GM18867 (cell line): ENCODE data around the gene SLC22A17.
"Not testable (repeated sequence)": the region's sequence is repeated elsewhere in the genome, so short reads cannot be mapped to it uniquely, and the experiment has no call there.

Experiments used
- ATAC-seq: cut with Tn5 transposase; IDR thresholded peaks from one replicate; pipeline ENCODE4 v1.9.1; 2021; ENCODE audit warnings: mild to moderate bottlenecking, moderate library complexity; ENCODE audit not compliant: unreplicated experiment

The SLC22A17 gene

DNA sequence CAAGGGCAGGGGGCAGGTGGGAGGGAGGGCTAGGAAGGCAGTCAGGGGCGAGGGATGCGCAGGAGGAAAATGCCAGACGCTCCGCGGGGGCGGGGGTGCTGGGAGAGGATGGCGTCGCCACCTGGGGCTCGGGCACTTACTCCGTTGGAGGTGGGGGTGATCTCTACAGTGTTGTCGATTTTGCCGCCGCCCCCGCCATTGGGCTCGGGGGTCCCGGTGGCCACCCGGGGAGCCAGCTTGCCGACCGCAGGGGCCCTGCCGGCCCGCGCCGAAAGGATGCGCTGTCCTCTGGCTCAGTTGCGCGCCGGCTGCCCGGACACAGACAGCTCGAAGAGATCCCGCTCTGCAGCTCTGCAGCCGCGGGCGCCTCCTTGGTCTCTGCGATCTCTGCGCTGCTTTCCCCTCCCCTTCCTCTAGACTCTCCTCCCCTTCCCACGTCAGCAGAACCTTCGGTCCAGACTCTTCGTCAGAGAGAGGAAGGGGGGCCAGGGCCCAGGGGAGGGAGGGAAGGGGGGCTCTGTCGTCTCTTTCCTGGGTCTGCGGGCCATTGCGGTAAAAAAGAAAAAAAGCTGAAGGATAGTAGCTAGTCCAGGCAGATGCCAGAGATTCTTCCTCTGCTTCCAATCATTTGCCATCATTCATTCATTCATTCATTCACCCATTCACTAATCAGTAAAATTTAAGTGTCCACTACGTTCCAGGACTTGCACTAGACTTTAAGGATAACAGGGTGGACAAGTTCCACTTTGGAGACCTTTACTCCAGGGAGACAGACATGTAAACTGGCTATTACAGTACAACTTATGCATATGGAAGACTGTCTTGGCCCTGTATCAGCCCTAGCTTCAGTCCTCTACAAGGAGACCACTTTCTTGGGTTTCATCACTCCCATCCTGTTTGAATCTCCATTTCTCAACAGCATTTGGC, at the start of gene SLC22A17:
SLC22A17 (minus strand) TSS at position 382 of the 927 bp plus-strand sequence.
- no peak for ATAC-seq

DNA sequence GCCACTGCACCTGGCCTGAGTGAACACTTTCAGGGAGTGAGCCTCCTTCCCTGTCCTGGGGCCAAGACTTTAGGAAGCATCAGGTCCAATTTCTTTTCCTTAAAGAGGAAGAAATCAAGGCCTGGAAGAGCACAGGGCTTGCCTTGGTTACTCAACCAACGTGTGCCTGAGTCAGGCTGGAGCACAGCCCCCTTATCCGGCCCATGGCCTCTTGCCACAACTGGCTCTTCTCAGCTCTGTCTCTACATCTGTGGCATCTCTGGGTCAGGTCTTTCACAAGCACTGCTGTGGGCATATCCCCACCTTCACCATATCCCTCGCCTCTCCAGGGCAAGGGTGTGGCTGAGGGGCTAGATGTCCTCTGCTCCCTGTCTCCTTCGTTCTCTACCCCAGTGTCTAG, 48.6 kb upstream of the SLC22A17 start:
- no peak for ATAC-seq

DNA sequence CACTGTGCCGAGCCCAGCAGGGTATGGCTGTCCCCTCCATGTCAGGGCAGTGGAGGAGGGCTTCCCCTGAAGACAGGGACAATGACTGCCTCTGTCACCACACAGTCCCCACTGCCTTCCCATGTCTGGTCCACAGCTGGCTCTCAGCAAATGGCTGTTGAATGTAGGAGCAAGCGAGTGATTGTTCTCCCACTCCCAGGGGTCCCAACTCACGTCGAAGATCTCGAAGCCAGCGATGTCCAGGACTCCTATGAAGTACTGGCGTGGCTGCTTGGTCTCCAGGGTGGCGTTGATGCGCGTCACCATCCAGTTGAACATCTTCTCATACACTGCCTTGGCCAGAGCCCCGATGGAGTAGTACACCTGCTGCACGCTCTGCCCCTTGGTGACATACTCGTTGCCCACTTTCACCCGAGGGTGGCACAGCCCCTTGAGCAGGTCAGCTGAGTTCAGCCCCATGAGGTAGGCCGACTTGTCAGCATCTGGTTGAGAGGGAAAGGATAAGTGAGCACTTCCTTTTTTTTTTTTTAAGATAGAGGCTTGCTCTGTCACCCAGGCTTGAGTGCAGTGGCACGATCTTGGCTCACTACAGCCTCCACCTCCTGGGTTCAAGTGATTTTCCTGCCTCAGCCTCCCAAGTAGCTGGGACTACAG, 47.9 kb upstream of the SLC22A17 start:
- ATAC-seq, result not testable (repeated sequence)

DNA sequence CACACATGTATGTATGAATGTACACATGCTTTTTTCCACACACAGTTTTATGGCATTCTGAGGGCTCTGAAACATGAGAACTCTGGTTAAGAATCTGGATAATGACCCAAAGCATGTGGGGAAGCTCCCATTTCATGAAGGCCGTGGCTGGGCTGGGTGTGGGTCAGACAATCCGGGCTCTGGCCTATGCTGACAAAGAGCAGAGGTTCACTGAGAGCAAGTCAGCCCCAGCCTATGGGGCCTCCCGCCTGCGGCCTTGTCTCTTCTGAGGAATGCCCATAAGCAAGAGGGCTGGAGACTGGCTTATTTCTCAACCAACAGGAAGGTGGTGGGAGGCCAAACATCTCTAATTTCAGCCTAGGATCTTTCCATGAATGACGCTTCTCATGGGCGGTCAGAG, 46.9 kb upstream of the SLC22A17 start:
- ATAC-seq, result no peak

DNA sequence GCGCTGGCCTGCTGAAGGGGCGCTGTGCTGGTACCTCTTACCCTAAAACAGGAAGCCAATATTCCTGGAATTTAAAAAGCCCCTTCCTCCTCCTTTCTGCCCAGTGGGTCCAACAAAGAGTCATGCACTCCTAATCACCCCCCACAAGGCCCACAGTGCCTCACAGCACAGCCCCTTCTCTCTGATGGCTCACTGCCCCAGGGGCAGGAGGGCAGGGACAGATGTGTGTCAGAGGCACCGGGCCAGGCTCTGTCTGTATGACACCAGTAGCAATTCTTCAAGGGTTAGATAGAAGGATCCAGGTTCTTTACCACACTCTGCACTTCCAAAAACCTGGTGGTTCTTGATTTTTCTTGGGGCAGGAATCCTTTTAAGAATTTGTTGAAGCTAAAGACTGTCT, 46.4 kb upstream of the SLC22A17 start:
- ATAC-seq, result no peak

DNA sequence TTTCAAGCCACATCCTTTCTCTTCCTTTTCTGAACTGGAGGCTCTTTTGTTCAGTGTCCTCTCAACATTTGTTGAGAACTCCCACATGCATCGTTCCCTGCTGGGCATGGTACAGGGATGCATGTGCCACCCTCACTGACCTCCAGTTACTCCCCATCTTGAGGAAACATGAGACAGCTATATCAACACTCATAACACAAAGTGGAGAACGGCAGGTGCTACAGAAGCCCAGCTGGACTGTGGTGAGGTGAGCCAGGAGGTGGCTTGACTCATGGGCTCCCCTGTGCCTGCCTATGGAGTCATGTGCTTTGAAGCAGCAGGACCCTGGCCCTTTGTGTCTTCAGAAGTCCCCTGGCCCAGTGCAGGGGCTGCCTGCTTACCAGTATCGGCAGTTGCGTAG, 45.7 kb upstream of the SLC22A17 start:
- no peak for ATAC-seq

DNA sequence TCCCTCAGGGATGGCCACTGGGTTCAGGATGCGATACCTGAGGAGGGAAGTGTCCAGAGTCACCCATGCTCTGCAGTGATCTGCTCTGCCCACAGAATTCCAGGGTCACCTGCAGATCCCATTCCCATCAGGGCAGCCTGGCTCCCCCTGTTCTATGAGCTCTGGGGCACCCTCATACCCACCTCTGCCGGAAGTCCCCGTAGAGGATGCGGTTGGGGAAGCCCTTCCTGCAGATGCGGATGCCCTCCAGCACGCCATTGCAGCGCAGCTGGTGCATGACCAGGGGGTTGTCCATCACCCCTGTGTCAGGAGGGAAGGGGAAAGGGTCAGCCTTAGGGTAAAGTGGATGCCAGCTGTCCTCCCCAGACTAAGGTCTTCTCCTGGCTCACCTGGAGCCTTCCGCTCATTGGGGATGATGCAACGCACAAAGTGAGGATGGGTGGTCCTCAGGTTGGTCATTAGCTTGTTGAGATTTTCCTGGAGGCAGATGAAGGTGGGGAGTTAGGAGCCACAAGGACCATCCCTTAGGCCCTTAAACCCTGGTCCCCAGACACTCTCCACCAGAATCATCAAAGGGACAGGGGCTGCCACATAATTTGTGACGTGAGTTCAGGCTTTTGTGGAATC, 44.2 kb upstream of the SLC22A17 start:
- ATAC-seq, result no peak

DNA sequence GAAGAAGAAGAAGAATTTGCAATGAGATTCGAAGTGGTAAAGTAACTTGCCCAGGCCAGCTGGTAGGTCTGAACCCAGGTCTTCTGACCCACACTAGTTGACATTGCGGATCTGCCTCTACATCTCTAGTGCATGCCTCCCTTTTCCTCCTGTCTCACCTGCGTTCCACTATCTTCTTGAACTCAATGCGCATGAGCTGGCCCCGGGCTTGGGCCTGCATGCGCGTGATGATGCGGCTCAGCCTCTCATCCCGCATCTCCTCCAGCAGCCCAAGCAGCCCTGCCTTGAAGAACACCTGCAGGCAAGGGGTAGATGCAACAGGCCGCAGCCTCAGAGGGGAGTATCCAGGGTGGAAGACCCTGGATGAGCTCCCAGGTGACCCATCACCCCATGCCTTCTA, 43.4 kb upstream of the SLC22A17 start:
- ATAC-seq, result no peak

DNA sequence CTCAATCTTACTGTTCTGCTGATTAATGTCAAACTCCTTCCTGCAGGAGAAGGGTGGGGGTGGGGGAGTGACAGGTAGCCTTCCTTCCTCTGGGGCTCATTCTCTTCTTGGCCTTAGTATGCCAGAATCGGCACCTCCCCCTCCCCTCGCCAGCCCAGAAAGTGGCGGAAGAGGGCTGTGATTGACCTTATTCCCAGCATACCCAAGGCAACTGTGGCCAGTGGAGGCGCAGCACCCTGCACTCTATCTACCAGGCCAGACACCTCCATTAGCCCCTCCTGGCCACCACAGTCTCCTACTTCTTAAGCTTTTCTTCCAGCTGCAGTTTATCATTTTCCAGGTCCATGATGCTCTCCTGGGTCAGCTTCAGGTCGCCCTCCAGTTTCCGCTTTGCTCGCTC, 39.9 kb upstream of the SLC22A17 start:
- ATAC-seq, result no peak

DNA sequence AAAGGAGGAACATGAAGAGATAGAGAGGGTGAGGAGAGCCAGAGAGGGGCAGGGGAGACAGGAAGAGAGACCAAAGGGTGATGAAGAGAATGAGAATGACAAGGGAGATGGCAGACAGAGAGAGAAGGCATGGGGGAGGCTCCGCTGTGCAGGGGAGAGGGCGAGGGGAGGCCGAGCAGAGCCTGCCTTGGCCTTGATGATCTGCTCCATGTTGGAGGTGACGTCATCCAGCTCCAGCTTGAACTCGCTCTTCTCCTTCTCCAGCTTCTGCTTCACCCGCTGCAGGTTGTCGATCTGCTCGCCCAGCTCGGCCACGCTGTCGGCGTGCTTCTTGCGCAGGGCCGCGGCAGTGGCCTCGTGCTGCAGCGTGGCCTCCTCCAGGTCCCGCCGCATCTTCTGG, 37.2 kb upstream of the SLC22A17 start:
- not testable (repeated sequence) for ATAC-seq

DNA sequence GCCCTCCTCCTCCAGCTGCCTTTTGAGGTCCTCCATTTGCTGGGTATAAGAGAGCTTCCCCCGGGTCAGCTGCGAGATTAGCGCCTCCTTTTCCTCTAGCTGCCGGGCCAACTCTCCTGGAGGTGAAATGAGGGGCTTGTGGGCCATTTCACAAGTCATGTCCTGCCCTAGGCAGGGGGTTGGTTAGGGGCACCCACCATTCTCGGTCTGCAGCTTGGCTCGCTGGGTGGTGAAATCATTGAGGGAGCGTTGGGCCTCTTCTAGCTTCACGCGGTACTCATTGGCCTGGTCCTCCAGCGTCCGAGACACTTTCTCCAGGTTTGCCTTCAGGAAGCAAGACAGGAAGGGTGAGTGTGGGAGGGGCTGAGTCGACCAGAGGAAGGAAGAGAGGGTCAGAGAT, 36.7 kb upstream of the SLC22A17 start:
- ATAC-seq, result no peak

DNA sequence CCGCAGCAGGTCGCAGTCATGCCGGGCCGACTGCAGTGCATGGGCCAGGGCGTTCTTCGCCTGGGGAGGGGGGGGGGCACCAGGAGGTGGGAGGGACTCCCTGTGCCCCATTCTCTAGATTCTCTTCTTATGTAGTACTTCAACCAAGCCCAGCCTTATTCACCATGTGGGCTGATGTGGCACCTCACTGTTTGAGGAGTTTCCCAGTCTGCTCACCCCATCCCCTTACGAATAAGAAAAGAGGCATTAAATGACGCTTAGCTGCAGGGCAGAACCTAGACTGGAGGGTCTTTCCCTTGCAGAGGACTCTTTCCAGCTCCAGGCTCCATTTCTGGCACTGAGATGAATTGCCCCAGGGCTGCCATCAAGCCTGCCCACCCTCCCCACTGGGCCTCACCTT, 36.3 kb upstream of the SLC22A17 start:
- no peak for ATAC-seq

DNA sequence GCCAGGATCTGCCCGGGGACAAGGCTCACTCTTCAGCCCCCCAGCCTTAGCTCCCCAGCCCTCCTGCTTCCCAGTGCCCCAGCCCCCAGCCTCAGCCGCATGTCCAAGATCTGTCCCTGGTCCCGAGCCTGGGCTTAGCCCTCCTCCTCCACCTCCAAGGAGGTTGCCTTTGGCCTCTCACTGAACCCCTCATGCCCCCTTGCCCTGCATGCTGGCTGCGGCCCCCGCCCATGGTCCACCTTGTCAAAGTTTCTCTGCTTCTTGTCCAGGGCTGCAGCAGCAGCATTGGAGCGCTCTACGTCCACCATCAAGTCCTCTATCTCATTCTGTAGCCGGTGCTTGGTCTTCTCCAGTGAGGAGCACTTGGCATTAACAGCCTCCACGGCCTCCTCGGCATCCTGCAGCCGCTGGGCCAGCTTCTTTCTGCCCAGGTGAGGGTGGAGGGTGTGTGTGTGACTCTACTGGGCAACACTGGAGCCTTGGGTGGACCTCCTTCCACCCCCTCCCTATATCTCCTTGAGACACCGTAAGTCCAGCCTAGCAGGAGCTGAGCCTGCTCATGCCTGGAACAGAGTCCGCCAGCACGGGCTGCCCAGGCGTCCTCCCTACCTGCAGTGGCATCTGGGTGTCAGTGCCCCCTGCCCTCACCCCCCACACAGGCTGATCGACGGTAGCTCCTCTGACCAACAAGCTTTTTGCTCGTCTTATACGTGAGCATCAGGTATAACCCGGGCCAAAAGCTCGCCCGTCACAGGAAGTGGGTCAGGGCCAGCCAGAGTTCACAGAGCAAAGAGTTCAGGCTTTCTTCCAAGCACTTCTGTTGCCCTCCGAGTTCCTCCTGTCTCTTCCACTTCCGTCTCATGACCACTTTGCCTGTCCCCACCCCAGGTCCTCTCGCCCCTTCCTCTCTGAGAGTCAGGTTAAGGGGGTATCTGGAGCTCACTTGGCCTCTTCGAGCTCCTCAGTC, 35.5 kb upstream of the SLC22A17 start:
- ATAC-seq, result no peak

DNA sequence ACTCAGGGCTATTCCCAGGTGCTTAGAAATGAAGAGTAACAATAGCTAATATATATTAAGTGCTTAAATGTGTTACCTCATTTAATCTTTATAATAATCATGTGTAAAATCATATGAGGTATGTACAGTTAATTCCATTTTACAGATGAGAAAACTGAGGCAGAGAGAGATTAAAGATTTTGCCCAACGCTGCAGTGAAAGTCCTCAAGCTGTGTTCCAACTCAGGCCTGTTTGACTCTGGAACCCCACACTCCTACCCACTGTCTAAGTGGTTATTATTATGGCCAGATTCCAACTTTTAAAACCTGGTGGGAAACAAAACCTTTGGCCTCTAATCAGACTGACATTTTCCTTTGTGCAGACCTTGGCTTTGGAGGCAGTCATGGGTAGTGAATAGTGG, 34.3 kb upstream of the SLC22A17 start:
- ATAC-seq, result no peak

DNA sequence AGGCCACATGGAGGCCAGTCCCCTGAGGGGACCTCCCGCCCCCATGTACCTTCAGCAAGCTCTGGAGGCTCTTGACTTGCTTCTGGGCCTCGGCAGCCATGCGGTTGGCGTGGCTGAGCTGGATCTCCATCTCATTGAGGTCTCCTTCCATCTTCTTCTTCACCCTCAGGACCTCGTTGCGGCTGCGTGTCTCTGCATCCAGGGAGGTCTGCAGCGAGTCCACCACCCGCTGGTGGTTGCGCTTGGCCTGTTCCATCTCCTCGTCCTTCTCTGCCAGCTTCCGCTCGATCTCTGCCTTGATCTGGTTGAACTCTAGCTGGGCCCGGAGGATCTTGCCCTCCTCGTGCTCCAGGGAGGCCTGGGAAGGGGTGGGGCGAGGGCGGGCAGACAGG, 33.6 kb upstream of the SLC22A17 start:
- not testable (repeated sequence) for ATAC-seq

DNA sequence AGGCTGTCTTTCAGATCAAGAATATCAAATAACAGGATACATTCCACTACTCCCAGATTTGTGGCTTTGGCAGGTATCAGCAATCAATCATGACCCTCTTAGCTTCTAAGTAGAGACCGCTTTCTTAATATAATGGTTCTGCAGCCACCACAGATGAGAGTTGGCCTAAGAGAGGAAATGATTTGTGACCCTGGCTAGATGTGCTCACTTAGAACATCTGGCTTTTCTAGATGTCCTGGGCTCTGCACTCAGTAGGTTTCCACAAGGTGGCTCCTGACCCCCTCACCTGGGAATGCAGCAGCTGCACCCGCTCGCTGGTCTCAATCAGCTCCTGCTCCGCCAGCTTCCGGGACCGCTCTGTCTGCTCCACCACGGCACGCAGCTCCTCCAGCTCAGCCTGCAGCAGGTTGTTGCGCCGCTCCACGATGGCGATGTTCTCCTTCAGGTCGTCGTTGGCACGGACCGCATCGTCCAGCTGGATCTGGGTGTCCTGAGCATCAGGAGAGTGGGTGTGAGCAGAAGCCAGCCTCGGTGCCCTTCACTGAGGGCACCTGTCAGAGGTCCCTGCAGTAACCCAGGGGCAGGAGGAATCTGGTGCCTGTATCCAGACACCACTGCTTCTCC, 33.1 kb upstream of the SLC22A17 start:
- no peak for ATAC-seq

DNA sequence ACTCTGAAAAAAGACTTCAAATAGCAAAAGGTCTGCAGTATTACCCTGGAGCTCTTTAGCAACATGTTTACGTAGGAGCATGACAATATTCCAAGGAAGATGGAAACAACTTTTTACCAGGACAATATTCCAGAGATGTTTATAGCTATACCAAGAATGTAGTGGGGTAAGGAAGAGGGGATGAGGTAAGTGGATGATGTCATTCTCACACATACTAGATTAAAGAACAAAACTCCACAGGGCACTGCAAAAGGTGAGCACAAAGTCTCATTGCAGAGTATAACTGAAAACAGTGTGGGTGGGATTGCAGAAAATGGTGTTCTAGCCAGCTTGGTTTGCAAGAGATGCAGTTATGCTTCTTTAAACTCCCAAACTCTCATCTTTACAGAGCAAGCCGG, 32.6 kb upstream of the SLC22A17 start:
- ATAC-seq, result no peak

DNA sequence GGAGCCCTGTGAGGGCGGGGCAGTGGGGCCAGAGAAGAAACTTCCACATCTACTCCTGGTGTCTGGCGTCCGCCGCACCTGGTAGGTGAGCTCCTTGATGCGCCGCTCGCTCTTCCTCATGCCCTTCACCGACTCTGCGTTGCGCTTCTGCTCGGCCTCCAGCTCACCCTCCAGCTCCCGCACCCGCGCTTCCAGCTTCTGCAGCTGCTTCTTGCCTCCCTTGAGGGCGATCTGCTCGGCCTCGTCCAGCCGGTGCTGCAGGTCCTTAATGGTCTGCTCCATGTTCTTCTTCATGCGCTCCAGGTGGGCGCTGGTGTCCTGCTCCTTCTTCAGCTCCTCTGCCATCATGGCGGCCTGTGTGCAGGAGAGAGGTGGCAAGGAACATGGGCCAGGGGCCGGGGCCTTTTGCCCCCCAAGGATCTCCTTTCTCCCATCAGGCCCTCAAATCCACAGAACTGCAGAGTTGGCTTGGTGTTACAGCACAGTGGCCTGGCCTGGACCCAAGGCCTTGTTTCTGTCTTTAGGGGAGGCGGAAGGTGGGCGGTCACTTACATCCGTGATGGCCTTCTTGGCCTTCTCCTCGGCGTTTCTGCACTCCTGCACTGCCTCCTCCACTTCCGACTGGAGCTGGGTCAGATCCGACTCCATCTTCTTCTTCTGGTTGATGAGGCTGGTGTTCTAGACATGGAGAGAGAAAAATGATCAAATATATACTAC, 31.8 kb upstream of the SLC22A17 start:
- ATAC-seq, result no peak

DNA sequence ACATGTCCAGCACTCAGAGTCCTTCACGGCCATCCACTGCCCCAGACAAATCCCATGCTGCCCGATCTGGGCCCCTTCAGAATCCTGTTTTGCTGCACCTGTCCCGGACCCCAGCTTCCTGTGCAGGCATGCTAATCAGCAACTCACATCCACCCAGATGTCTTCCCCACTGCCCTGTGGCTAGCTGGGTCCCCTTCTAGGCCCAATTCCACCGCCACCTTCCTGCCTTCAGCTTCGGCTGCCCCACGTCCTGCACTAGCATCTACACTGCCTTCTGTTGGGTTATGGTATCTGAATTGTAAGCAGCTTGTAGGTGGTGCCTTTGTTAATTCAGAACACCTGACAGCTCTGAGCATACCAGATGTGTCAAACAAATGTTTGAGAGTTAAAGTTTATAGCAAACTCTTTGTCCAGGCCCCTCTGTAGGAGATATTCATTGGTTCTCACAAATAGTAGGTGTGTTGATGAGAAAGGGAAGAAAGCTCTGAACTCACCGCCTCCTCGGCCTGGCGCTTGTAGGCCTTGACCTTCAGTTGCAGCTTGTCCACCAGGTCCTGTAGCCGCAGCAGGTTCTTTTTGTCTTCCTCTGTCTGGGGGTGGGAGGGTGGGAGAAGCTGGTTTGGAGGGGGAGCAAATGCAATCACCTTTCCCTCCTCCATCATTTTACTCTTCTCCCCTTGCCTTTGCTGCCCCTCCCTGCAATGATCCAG, 30.2 kb upstream of the SLC22A17 start:
- no peak for ATAC-seq
